ENCODE results near the gene MCM9. TPM values are rescaled to one million over a fixed set of nuclear protein-coding genes. Genes with fewer than 3 reads are reported as not detected.

MCM9 gene
- total RNA-seq, 2 donors from 2014 or later = 17.8 to 21.2 TPM

GRCh38 chr6:118872726-118873125 lies 62.2 kb downstream of the MCM9 start:
- no peak overlapping the region for H3K4me3 ChIP-seq (ENCODE audit: low read length)
- WGBS, 2 experiments (ENCODE audit: insufficient coverage in 1 of 2, insufficient read length in 1 of 2) = 93 to 100% methylated on average over 1 to 2 of the region's 2 CpGs
- Mint-ChIP-seq H3K4me3 (no peak overlapping the region), H3K36me3 (ENCODE audit: low read depth) (peaks cover 35% of the 10 kb centered on the region), H3K27ac (no peak overlapping the region), H3K9me3 (peaks cover 29% of the 10 kb centered on the region), H3K4me1 (peaks cover 12% of the 10 kb centered on the region), H3K27me3 (ENCODE audit: insufficient read depth) (no peaks in the 10 kb centered on the region)
- TF ChIP-seq CTCF (conservative IDR thresholded peaks at IDR 0.05) = no peak
- peaks cover 6% of the 10 kb centered on the region for H3K4me1 ChIP-seq (ENCODE audit: control insufficient read depth, insufficient read depth, low read length)
- H3K36me3 ChIP-seq (ENCODE audit: control insufficient read depth, insufficient read depth, low read length) = no peaks in the 10 kb centered on the region
- H3K27me3 ChIP-seq (ENCODE audit: control insufficient read depth, insufficient read depth, low read length, poor library complexity, severe bottlenecking) = no peaks in the 10 kb centered on the region
- no peak overlapping the region for H3K9ac ChIP-seq (ENCODE audit: extremely low read depth, low read length, poor library complexity, severe bottlenecking)
- no peak overlapping the region for H3K27ac ChIP-seq (ENCODE audit: low read depth, low read length)
- peaks cover 9% of the 10 kb centered on the region for H3K9me3 ChIP-seq (ENCODE audit: control insufficient read depth, low read length)
- DNase-seq = no peak

- Mint-ChIP-seq H3K9me3 (peaks cover 29% of the 10 kb centered on the region), H3K4me1 (peaks cover 12% of the 10 kb centered on the region), H3K36me3 (ENCODE audit: low read depth) (peaks cover 35% of the 10 kb centered on the region), H3K4me3 (no peak overlapping the region), H3K27ac (no peak overlapping the region), H3K27me3 (ENCODE audit: insufficient read depth) (no peaks in the 10 kb centered on the region)
- H3K9me3 ChIP-seq (ENCODE audit: control insufficient read depth, low read length) = peaks cover 9% of the 10 kb centered on the region
- no peak overlapping the region for H3K9ac ChIP-seq (ENCODE audit: extremely low read depth, low read length, poor library complexity, severe bottlenecking)
- H3K27me3 ChIP-seq (ENCODE audit: control insufficient read depth, insufficient read depth, low read length, poor library complexity, severe bottlenecking) = no peaks in the 10 kb centered on the region
- H3K4me1 ChIP-seq (ENCODE audit: control insufficient read depth, insufficient read depth, low read length) = peaks cover 6% of the 10 kb centered on the region
- no peak for DNase-seq
- no peaks in the 10 kb centered on the region for H3K36me3 ChIP-seq (ENCODE audit: control insufficient read depth, insufficient read depth, low read length)
- H3K27ac ChIP-seq (ENCODE audit: low read depth, low read length) = no peak overlapping the region
- no peak overlapping the region for H3K4me3 ChIP-seq (ENCODE audit: low read length)
- no peak for TF ChIP-seq CTCF (conservative IDR thresholded peaks at IDR 0.05)
Measured at GRCh38 chr6:118872318-118872717, 62.6 kb downstream of the MCM9 start.

- no peak overlapping the region for H3K9ac ChIP-seq (ENCODE audit: extremely low read depth, low read length, poor library complexity, severe bottlenecking)
- no peak for DNase-seq
- no peak overlapping the region for H3K4me3 ChIP-seq (ENCODE audit: low read length)
- 89 to 92% methylated on average over 4 to 5 of the region's 5 CpGs for WGBS, 2 experiments (ENCODE audit: insufficient coverage in 1 of 2, insufficient read length in 1 of 2)
- Mint-ChIP-seq H3K36me3 (ENCODE audit: low read depth) (peaks cover 35% of the 10 kb centered on the region), H3K4me1 (peaks cover 4% of the 10 kb centered on the region), H3K27me3 (ENCODE audit: insufficient read depth) (no peaks in the 10 kb centered on the region), H3K27ac (no peak overlapping the region), H3K9me3 (peaks cover 32% of the 10 kb centered on the region), H3K4me3 (no peak overlapping the region)
- H3K27ac ChIP-seq (ENCODE audit: low read depth, low read length) = no peak overlapping the region
- peaks cover 19% of the 10 kb centered on the region for H3K9me3 ChIP-seq (ENCODE audit: control insufficient read depth, low read length)
- no peaks in the 10 kb centered on the region for H3K4me1 ChIP-seq (ENCODE audit: control insufficient read depth, insufficient read depth, low read length)
- no peak for TF ChIP-seq CTCF (conservative IDR thresholded peaks at IDR 0.05)
- no peaks in the 10 kb centered on the region for H3K27me3 ChIP-seq (ENCODE audit: control insufficient read depth, insufficient read depth, low read length, poor library complexity, severe bottlenecking)
- no peaks in the 10 kb centered on the region for H3K36me3 ChIP-seq (ENCODE audit: control insufficient read depth, insufficient read depth, low read length)
Measured at GRCh38 chr6:118871331-118871730, 63.6 kb downstream of the MCM9 start.
